Smooth muscle cell (in vitro differentiated cells): ENCODE data around the gene DNAJC19. TPM values are rescaled to one million over a fixed set of nuclear protein-coding genes. Genes with fewer than 3 reads are reported as not detected.
A peak's percentile ranks its signal among the peaks of the same experiment; 100 is the strongest.
"Not testable (repeated sequence)": the region's sequence is repeated elsewhere in the genome, so short reads cannot be mapped to it uniquely, and the experiment has no call there.

Experiments
- DNase-seq: peaks from one replicate; lab custom pipeline; 2025; ENCODE audit not compliant: unreplicated experiment; lab: John Stamatoyannopoulos, UW
- H2AFZ ChIP-seq: fragments of 200-600 bp; sonication (generic); 2 replicates; pipeline ENCODE4 v1.6.0; 2016; ENCODE audit warnings: antibody characterized with exemption, low read depth, mild to moderate bottlenecking
- H3F3A ChIP-seq: fragments of 200-600 bp; sonication (generic); 2 replicates; pipeline ENCODE4 v1.6.0; 2017; ENCODE audit warnings: antibody characterized with exemption, low read depth
- H3K27ac ChIP-seq: fragments of 200-600 bp; sonication (generic); 2 replicates; pipeline ENCODE4 v1.5.1; 2016; ENCODE audit warnings: low read depth, mild to moderate bottlenecking
- H3K27me3 ChIP-seq: fragments of 200-600 bp; sonication (generic); 2 replicates; pipeline ENCODE4 v1.6.1; 2016; ENCODE audit warnings: low read depth, mild to moderate bottlenecking
- H3K36me3 ChIP-seq: fragments of 200-600 bp; sonication (generic); 2 replicates; pipeline ENCODE4 v1.5.1; 2016; ENCODE audit warnings: low read depth
- H3K4me1 ChIP-seq: fragments of 200-600 bp; sonication (generic); 2 replicates; pipeline ENCODE4 v1.5.1; 2016; ENCODE audit warnings: low read depth
- H3K4me2 ChIP-seq: fragments of 200-600 bp; sonication (generic); 2 replicates; pipeline ENCODE4 v1.6.0; 2016; ENCODE audit warnings: mild to moderate bottlenecking
- H3K4me3 ChIP-seq: fragments of 200-600 bp; sonication (generic); 2 replicates; pipeline ENCODE4 v1.5.1; 2016; ENCODE audit warnings: mild to moderate bottlenecking
- H3K79me2 ChIP-seq: fragments of 200-600 bp; sonication (generic); 2 replicates; pipeline ENCODE4 v1.6.0; 2016; ENCODE audit warnings: low read depth, mild to moderate bottlenecking
- H3K9ac ChIP-seq: fragments of 200-600 bp; sonication (generic); 2 replicates; pipeline ENCODE4 v1.6.0; 2016; ENCODE audit warnings: low read depth
- H3K9me3 ChIP-seq: fragments of 200-600 bp; sonication (generic); replicated peaks from 2 replicates; pipeline ENCODE4 v1.5.1; 2016; ENCODE audit warnings: low read depth
- H4K20me1 ChIP-seq: fragments of 200-600 bp; sonication (generic); 2 replicates; pipeline ENCODE4 v1.6.0; 2016; ENCODE audit warnings: low read depth
- WGBS: methylation state at CpG from one replicate; pipeline ENCODE4 v1.1.7; 2016; ENCODE audit warnings: low lambda C conversion rate; 5-methylcytosine and 5-hydroxymethylcytosine counted together
- polyA plus RNA-seq: library from polyadenylated mRNA; unstranded; fragments of >200 nt; fragmentation: Nextera tagmentation; extraction: Ambion mirVana; gene quantifications from 2 replicates; pipeline ENCODE4 v1.2.1, GENCODE V29; 2016
- total RNA-seq: library from RNA; depleted of rRNA; stranded (reverse); fragments of >200 nt; gene quantifications from 2 replicates; pipeline ENCODE4 v1.2.3, GENCODE V29; 2014
- TF ChIP-seq, protein P1 (sequence below): fragments of 200-600 bp; sonication (generic); IDR thresholded peaks from 2 replicates; pipeline ENCODE4 v1.5.1; 2017; ENCODE audit warnings: borderline replicate concordance, mild to moderate bottlenecking, antibody characterized with exemption; ENCODE audit not compliant: insufficient read depth, poor library complexity, severe bottlenecking

Gene DNAJC19
- total and polyA plus RNA-seq, 2 experiments from 2014 or later: 34.6 to 63.1 TPM

- H3K9ac ChIP-seq: no peak overlapping the region
- no peaks in the 10 kb centered on the region for H3F3A ChIP-seq
- no peak overlapping the region for H3K4me3 ChIP-seq
- no peaks in the 10 kb centered on the region for H4K20me1 ChIP-seq
- H3K79me2 ChIP-seq: no peaks in the 10 kb centered on the region
- TF ChIP-seq, protein P1, sequence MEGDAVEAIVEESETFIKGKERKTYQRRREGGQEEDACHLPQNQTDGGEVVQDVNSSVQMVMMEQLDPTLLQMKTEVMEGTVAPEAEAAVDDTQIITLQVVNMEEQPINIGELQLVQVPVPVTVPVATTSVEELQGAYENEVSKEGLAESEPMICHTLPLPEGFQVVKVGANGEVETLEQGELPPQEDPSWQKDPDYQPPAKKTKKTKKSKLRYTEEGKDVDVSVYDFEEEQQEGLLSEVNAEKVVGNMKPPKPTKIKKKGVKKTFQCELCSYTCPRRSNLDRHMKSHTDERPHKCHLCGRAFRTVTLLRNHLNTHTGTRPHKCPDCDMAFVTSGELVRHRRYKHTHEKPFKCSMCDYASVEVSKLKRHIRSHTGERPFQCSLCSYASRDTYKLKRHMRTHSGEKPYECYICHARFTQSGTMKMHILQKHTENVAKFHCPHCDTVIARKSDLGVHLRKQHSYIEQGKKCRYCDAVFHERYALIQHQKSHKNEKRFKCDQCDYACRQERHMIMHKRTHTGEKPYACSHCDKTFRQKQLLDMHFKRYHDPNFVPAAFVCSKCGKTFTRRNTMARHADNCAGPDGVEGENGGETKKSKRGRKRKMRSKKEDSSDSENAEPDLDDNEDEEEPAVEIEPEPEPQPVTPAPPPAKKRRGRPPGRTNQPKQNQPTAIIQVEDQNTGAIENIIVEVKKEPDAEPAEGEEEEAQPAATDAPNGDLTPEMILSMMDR: no peak
- no peaks in the 10 kb centered on the region for H3K4me1 ChIP-seq
- H2AFZ ChIP-seq: no peak overlapping the region
- no peak overlapping the region for H3K4me2 ChIP-seq
- WGBS: 88% methylated on average over 2 of the region's 2 CpGs
- no peaks in the 10 kb centered on the region for H3K9me3 ChIP-seq
- no peak for DNase-seq
- no peak overlapping the region for H3K27ac ChIP-seq
- H3K36me3 ChIP-seq: no peaks in the 10 kb centered on the region
- H3K27me3 ChIP-seq: no peaks in the 10 kb centered on the region
Observed at GRCh38 chr3:180996415-180996932, 6.9 kb upstream of the DNAJC19 start.

GRCh38 chr3:180990505-180990904 is 969 bp upstream of the DNAJC19 start:
- Histone ChIP-seq H3K27ac (no peak overlapping the region), H3K79me2 (peaks cover 5% of the 10 kb centered on the region), H2AFZ (peak overlapping the region; percentile 73), H3K4me3 (peak overlapping the region; percentile 79), H3K9ac (peak overlapping the region; percentile 72), H3K4me1 (peaks cover 5% of the 10 kb centered on the region), H3F3A (no peaks in the 10 kb centered on the region), H4K20me1 (no peaks in the 10 kb centered on the region), H3K9me3 (no peaks in the 10 kb centered on the region), H3K36me3 (no peaks in the 10 kb centered on the region), H3K4me2 (peak overlapping the region; percentile 92), H3K27me3 (no peaks in the 10 kb centered on the region)
- no peak for DNase-seq
- 64% methylated on average over 2 of the region's 2 CpGs for WGBS
- TF ChIP-seq, protein P1: no peak

DNA sequence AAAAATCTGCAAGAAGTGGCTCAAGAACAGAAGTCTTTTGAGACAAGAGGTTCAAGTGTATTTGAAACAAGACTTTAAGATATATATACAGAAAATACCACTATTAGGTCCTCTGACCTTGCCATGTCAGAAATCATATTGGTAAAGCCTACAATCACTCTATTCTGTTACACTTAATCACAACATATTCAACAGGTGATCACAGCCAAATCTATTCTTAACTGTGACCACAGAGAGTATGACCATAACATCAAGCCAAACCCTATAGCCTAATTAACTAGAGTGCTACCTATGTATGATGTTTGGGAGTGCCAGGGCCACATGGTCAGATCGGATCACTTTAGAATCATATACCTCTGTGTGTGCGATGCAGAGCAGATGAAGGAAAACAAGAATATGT is 2.2 kb downstream of the DNAJC19 start:
- H3K4me3 ChIP-seq: no peak overlapping the region
- peaks cover 5% of the 10 kb centered on the region for H3K4me1 ChIP-seq
- no peaks in the 10 kb centered on the region for H3K9me3 ChIP-seq
- no peak for DNase-seq
- H4K20me1 ChIP-seq: no peaks in the 10 kb centered on the region
- H3K27me3 ChIP-seq: no peaks in the 10 kb centered on the region
- no peaks in the 10 kb centered on the region for H3K36me3 ChIP-seq
- H3K79me2 ChIP-seq: peaks cover 5% of the 10 kb centered on the region
- H3K27ac ChIP-seq: no peak overlapping the region
- no peak overlapping the region for H3K4me2 ChIP-seq
- peaks cover 14% of the 10 kb centered on the region for H3F3A ChIP-seq
- no peak overlapping the region for H3K9ac ChIP-seq
- TF ChIP-seq, protein P1: no peak
- 100% methylated on average over 2 of the region's 2 CpGs for WGBS
- no peak overlapping the region for H2AFZ ChIP-seq

- not testable (repeated sequence) for H3K4me3 ChIP-seq, H2AFZ ChIP-seq, H3K4me1 ChIP-seq, DNase-seq, H3K27me3 ChIP-seq, H3K36me3 ChIP-seq, H3K9ac ChIP-seq, H3K79me2 ChIP-seq, H3K4me2 ChIP-seq, H4K20me1 ChIP-seq, H3K9me3 ChIP-seq
- 74% methylated on average over 10 of the region's 10 CpGs for WGBS
- Histone ChIP-seq H3K27ac (peak overlapping the region; percentile 23), H3F3A (peaks cover 14% of the 10 kb centered on the region)
Observed at GRCh38 chr3:180986366-180986765, 3.2 kb downstream of the DNAJC19 start.
